Endothelial cell of umbilical vein (primary cell): ENCODE results near the gene ACOT7. TPM values are rescaled to one million over a fixed set of nuclear protein-coding genes. Genes with fewer than 3 reads are reported as not detected.

Experiments
- BruUV-seq: library from RNA; stranded (reverse); fragments of 400-500 nt; replicated peaks from 2 replicates; lab custom pipeline; 2021; lab: Mats Ljungman, UMichigan
- CTCF ChIA-PET: fragments of 300-600, 350-600 bp; sonication (Branson Sonifier 250); formaldehyde crosslinking; loops from one replicate; lab custom pipeline; 2021; ENCODE audit warnings: antibody characterized with exemption, inconsistent platforms; lab: Charles Lee
- POLR2A ChIA-PET: fragments of 300-600, 350-600 bp; sonication (Branson Sonifier 250); formaldehyde crosslinking; loops from one replicate; lab custom pipeline; 2021; ENCODE audit warnings: antibody characterized with exemption, inconsistent platforms; lab: Charles Lee
- DNase-seq: peaks from one replicate; pipeline ENCODE4 v3.0.0-alpha.2; 2011; ENCODE audit warnings: low read depth, low spot score
- FAIRE-seq: peaks from 2 replicates; lab custom pipeline; 2011; peaks lifted over from hg19 to GRCh38; lab: Jason Lieb, UNC
- H2AFZ ChIP-seq: 2 replicates; pipeline ENCODE4 v1.6.0; 2012; ENCODE audit warnings: low read depth, low read length, control low read depth, inconsistent platforms
- H3K27ac ChIP-seq: 2 replicates; pipeline ENCODE4 v1.5.1; 2011; ENCODE audit warnings: low read depth, mild to moderate bottlenecking, control low read depth, low read length, moderate library complexity; ENCODE audit not compliant: insufficient read depth
- H3K27me3 ChIP-seq, 2 experiments: 2 replicates each; pipeline versions ENCODE4 v1.6.0 to v1.6.1; 2011; ENCODE audit warnings: low read length in 2 of 2, mixed read lengths in 1 of 2; ENCODE audit not compliant: control insufficient read depth in 2 of 2, insufficient read depth in 2 of 2
- H3K36me3 ChIP-seq, 2 experiments: 2 replicates in 1 of 2; 3 replicates in 1 of 2; pipeline ENCODE4 v1.5.1; 2011; ENCODE audit warnings: low read length in 2 of 2, mild to moderate bottlenecking in 1 of 2, moderate library complexity in 1 of 2; ENCODE audit not compliant: control insufficient read depth in 2 of 2, insufficient read depth in 2 of 2; ENCODE audit errors: extremely low read depth in 1 of 2
- H3K4me1 ChIP-seq: 3 replicates; pipeline ENCODE4 v1.5.1; 2011; ENCODE audit warnings: mild to moderate bottlenecking, low read length; ENCODE audit not compliant: control insufficient read depth, insufficient read depth; ENCODE audit errors: extremely low read depth
- H3K4me2 ChIP-seq: 2 replicates; pipeline ENCODE4 v1.6.1; 2011; ENCODE audit warnings: low read length, control low read depth, mixed read lengths; ENCODE audit not compliant: insufficient read depth
- H3K4me3 ChIP-seq, 3 experiments: fragments of 200-600 bp in 1 of 3; sonication (generic), shearing (Covaris generic) in 1 of 3; replicated peaks in 1 of 3; 2 replicates each; pipeline ENCODE4 v1.5.1; 2011 to 2016; ENCODE audit warnings: control low read depth in 3 of 3, low read length in 3 of 3, mild to moderate bottlenecking in 2 of 3, inconsistent platforms in 1 of 3, low read depth in 1 of 3, moderate library complexity in 1 of 3; ENCODE audit not compliant: insufficient read depth in 1 of 3
- H3K79me2 ChIP-seq: 2 replicates; pipeline ENCODE4 v1.6.0; 2012; ENCODE audit warnings: low read length, inconsistent platforms; ENCODE audit not compliant: control insufficient read depth, insufficient read depth
- H3K9ac ChIP-seq: replicated peaks from 2 replicates; pipeline ENCODE3; 2011; ENCODE audit warnings: low read length, control low read depth; ENCODE audit not compliant: insufficient read depth; ENCODE audit errors: extremely low read depth
- H3K9me1 ChIP-seq: replicated peaks from 3 replicates; pipeline ENCODE4 v1.6.0; 2011; ENCODE audit warnings: mild to moderate bottlenecking, low read length; ENCODE audit not compliant: control insufficient read depth, insufficient read depth; ENCODE audit errors: extremely low read depth
- H3K9me3 ChIP-seq: replicated peaks from 2 replicates; pipeline ENCODE4 v1.5.1; 2012; ENCODE audit warnings: low read length, inconsistent platforms; ENCODE audit not compliant: control insufficient read depth, insufficient read depth
- H4K20me1 ChIP-seq: replicated peaks from 2 replicates; pipeline ENCODE3; 2011; ENCODE audit warnings: mild to moderate bottlenecking, low read length; ENCODE audit not compliant: control insufficient read depth, insufficient read depth; ENCODE audit errors: extremely low read depth
- CTCF ChIP-seq, 2 donors: IDR thresholded peaks; 1 replicate in 1 of 2; 2 replicates in 1 of 2; pipeline ENCODE4 v1.5.1; 2011; ENCODE audit warnings: low read length in 2 of 2, mild to moderate bottlenecking in 2 of 2, moderate library complexity in 2 of 2, control low read depth in 1 of 2, inconsistent platforms in 1 of 2, low read depth in 1 of 2; ENCODE audit not compliant: insufficient read depth in 1 of 2; ENCODE audit errors: extremely low read depth in 1 of 2
- EZH2 ChIP-seq: IDR thresholded peaks from 2 replicates; pipeline ENCODE4 v1.6.1; 2012; ENCODE audit warnings: borderline replicate concordance, low read depth, mild to moderate bottlenecking, moderate library complexity, low read length, inconsistent platforms; ENCODE audit not compliant: severe bottlenecking
- FOS ChIP-seq: IDR thresholded peaks from 2 replicates; pipeline ENCODE4 v1.6.1; 2011; ENCODE audit warnings: mild to moderate bottlenecking, low read length, moderate library complexity, borderline replicate concordance; ENCODE audit not compliant: insufficient read depth
- GATA2 ChIP-seq: IDR thresholded peaks from 2 replicates; pipeline ENCODE4 v1.7.0; 2011; ENCODE audit warnings: low read depth, mild to moderate bottlenecking, moderate library complexity, mixed read lengths, low read length; ENCODE audit not compliant: insufficient read length, insufficient read depth
- JUN ChIP-seq: IDR thresholded peaks from 2 replicates; pipeline ENCODE4 v1.6.1; 2011; ENCODE audit warnings: borderline replicate concordance, low read depth; ENCODE audit not compliant: insufficient read length, insufficient read depth
- MYC ChIP-seq: IDR thresholded peaks from one replicate; pipeline ENCODE4 v1.6.1; 2011; ENCODE audit warnings: mild to moderate bottlenecking, low read depth, low read length
- POLR2A ChIP-seq: IDR thresholded peaks from 2 replicates; pipeline ENCODE4 v1.6.1; 2012; ENCODE audit warnings: low read depth, mild to moderate bottlenecking, control low read depth, low read length
- POLR2AphosphoS5 ChIP-seq: IDR thresholded peaks from 2 replicates; pipeline ENCODE4 v1.6.1; 2012; ENCODE audit warnings: low read depth, mild to moderate bottlenecking, control low read depth, low read length, moderate library complexity; ENCODE audit not compliant: insufficient read depth
- dilution Hi-C: fragments of 300-500 bp; cut with MboI; formaldehyde crosslinking; loops from one replicate; pipeline ENCODE4 v1.15.0; 2019; ENCODE audit warnings: low sequenced_read_pairs; ENCODE audit not compliant: extremely low pct_ligation_motif_present
- intact Hi-C: fragments of 100-400 bp; cut with micrococcal nuclease; formaldehyde crosslinking; loops from one replicate; pipeline ENCODE4 v1.10.0; 2022
- polyA plus RNA-seq, 4 experiments: library from polyadenylated mRNA; depleted of rRNA in 3 of 4; stranded (reverse) in 3 of 4; unstranded in 1 of 4; fragments of >200 nt; gene quantifications; 2 replicates each; pipeline versions ENCODE4 v1.2.1 to v1.2.3, GENCODE V29; 2011 to 2012; ENCODE audit warnings: missing spikeins in 1 of 4
- total RNA-seq: library from RNA; stranded (reverse); gene quantifications from 2 replicates; pipeline ENCODE4 v1.2.3, GENCODE V29; 2021

ACOT7 gene
- total and polyA plus RNA-seq, 2 donors (not counting 3 experiments of a cell fraction or from before 2014, with no cell fraction given): 69.4 to 105 TPM

GRCh38 chr1:6435129-6435528 is 41.6 kb upstream of the ACOT7 start:
- Histone ChIP-seq H3K9me1 (no peaks in the 10 kb centered on the region), H3K9ac (no peak overlapping the region), H3K27ac (no peak overlapping the region), H3K79me2 (no peaks in the 10 kb centered on the region), H3K4me2 (no peak overlapping the region), H4K20me1 (no peaks in the 10 kb centered on the region), H2AFZ (no peak overlapping the region), H3K9me3 (no peaks in the 10 kb centered on the region), H3K27me3 (no peaks in the 10 kb centered on the region), H3K4me3 (no peak overlapping the region), H3K36me3 (no peaks in the 10 kb centered on the region), H3K4me1 (no peaks in the 10 kb centered on the region)
- ChIA-PET CTCF (interaction anchor here (4.0 to 10.3 kb wide), 2 partner anchors 12 to 26 kb away, joined by 73 to 202 read pairs; partner anchors contain the start of genes ESPN and HES2), POLR2A (no interaction called here)
- FAIRE-seq (peak; percentile 53), DNase-seq (no peak)
- TF ChIP-seq POLR2AphosphoS5 (no peak), GATA2 (no peak), POLR2A (no peak)
- dilution Hi-C loops: no loop called here
- intact Hi-C loops: no loop called here
- BruUV-seq: no TSS peak

- Histone ChIP-seq H3K9me3 (no peaks in the 10 kb centered on the region), H3K79me2 (no peaks in the 10 kb centered on the region), H2AFZ (no peak overlapping the region), H3K9me1 (no peaks in the 10 kb centered on the region), H3K4me1 (no peaks in the 10 kb centered on the region), H3K4me3 (no peak overlapping the region), H3K27me3 (no peaks in the 10 kb centered on the region), H3K9ac (no peak overlapping the region), H4K20me1 (no peaks in the 10 kb centered on the region), H3K4me2 (no peak overlapping the region), H3K27ac (no peak overlapping the region), H3K36me3 (no peaks in the 10 kb centered on the region)
- POLR2A ChIA-PET: no interaction called here
- CTCF ChIA-PET: interaction anchor here (0.6 to 10.3 kb wide), 2 partner anchors 11 to 65 kb away, joined by 6 to 202 read pairs; partner anchors contain the start of genes ESPN and HES2
- TF ChIP-seq CTCF (IDR thresholded peaks at IDR 0.05; ENCODE audit: extremely low read depth in 1 of 2, insufficient read depth in 1 of 2, low read depth in 1 of 2, low read length in 2 of 2) (no peak), FOS (no peak), JUN (no peak), EZH2 (no peak), MYC (no peak), POLR2AphosphoS5 (no peak)
- DNase-seq (no peak), FAIRE-seq (no peak)
- intact Hi-C loops (no loop called here), dilution Hi-C loops (no loop called here)
- BruUV-seq: no TSS peak
Observed at GRCh38 chr1:6434186-6434585, 40.6 kb upstream of the ACOT7 start.
